ENCODE results near the gene MT1M. TPM values are rescaled to one million over a fixed set of nuclear protein-coding genes. Genes with fewer than 3 reads are reported as not detected.

The MT1M gene
- total and polyA plus RNA-seq, 2 experiments from 2014 or later: 8.2 to 15.2 TPM

DNA sequence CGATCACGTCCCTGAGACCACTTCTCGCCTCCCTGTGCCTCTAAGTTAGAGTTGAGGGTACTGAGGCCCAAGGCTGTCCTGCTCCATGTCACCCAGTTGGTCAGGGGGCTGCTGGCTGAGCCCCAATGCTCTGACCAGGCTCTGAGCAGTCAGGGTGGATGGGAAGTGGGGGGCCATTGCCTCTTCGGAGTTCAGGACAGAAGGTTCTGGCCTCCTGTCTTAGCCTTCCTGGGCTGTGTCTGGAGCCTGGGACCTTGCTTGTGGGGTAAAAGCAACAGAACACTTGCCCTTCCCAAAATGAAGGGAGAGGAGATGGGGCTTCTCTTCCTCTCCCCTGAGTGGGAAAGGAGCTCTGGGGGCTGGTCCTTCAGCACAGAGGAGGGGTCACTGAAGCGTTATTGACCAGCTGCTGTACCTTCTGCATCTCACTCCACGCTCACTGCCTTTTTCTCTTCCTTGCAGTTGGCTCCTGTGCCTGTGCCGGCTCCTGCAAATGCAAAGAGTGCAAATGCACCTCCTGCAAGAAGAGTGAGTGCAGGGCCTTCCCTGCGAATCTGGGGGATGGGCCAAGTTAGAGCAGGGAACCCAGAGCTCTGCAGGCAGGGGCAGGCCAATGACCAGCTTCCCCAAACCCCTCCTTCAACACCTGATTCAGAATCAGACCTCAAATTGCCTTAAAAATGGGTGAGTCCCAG lies 50.4 kb downstream of the MT1M start:
- Histone ChIP-seq H3K4me3 (peak overlapping the region; percentile 79), H3K9me3 (ENCODE audit: low read depth) (no peaks in the 10 kb centered on the region), H3F3A (ENCODE audit: insufficient read depth) (no peaks in the 10 kb centered on the region; the same call in 1 of the 2 replicates), H3K36me3 (ENCODE audit: low read depth) (no peaks in the 10 kb centered on the region), H3K27me3 (replicated peaks; ENCODE audit: insufficient read depth) (no peaks in the 10 kb centered on the region), H3K27ac (0 out of 2 replicates have a peak overlapping the region, but pooled peaks have one; percentile 4), H3K9me2 (ENCODE audit: insufficient read depth) (no peaks in the 10 kb centered on the region), H3K79me2 (ENCODE audit: insufficient read depth) (no peaks in the 10 kb centered on the region), H2AFZ (peak overlapping the region; percentile 78), H4K20me1 (ENCODE audit: insufficient read depth) (no peaks in the 10 kb centered on the region), H3K4me1 (ENCODE audit: insufficient read depth) (peaks cover 14% of the 10 kb centered on the region; the same call in 1 of the 2 replicates), H3K9ac (peak overlapping the region; percentile 76), H3K4me2 (ENCODE audit: unreplicated experiment) (peak overlapping the region; percentile 80)
- TF ChIP-seq EZH2 (IDR thresholded peaks at IDR 0.05; ENCODE audit: insufficient read depth, poor library complexity, severe bottlenecking) (no peak), EZH2phosphoT487 (IDR thresholded peaks at IDR 0.05; ENCODE audit: insufficient read depth, low read depth) (no peak)
- WGBS, 2 experiments (ENCODE audit: low coverage in 1 of 2, low lambda C conversion rate in 2 of 2, missing lambda C conversion rate in 2 of 2): 6 to 9% methylated on average over 8 of the region's 8 CpGs
- peak; percentile 28 for DNase-seq
- in situ Hi-C loops (cut with MboI): no loop called here

Other genes with a start within 250 kb of the MT1M start
- 205 and 212 TPM in 2 replicates for gene AMFR, start 207.1 kb upstream of the MT1M start, total RNA-seq (2014; rRNA removed; shearing (Covaris generic))
- gene AMFR, start 207.1 kb upstream of the MT1M start, polyA plus RNA-seq (2016; fragmentation: Nextera tagmentation; extraction: Ambion mirVana): 26.6 and 27.3 TPM in 2 replicates
- gene NUDT21, start 181.3 kb upstream of the MT1M start, total RNA-seq (2014; rRNA removed; shearing (Covaris generic)): 57.0 and 76.8 TPM in 2 replicates
- gene NUDT21, start 181.3 kb upstream of the MT1M start, polyA plus RNA-seq (2016; fragmentation: Nextera tagmentation; extraction: Ambion mirVana): 47.8 and 49.6 TPM in 2 replicates
- 59.1 and 70.8 TPM in 2 replicates for gene OGFOD1, start 181.1 kb upstream of the MT1M start, total RNA-seq (2014; rRNA removed; shearing (Covaris generic))
- gene OGFOD1, start 181.1 kb upstream of the MT1M start, polyA plus RNA-seq (2016; fragmentation: Nextera tagmentation; extraction: Ambion mirVana): 97.6 and 101 TPM in 2 replicates
- gene BBS2, start 112.6 kb upstream of the MT1M start, total RNA-seq (2014; rRNA removed; shearing (Covaris generic)): 45.4 and 72.3 TPM in 2 replicates
- gene BBS2, start 112.6 kb upstream of the MT1M start, polyA plus RNA-seq (2016; fragmentation: Nextera tagmentation; extraction: Ambion mirVana): 66.2 and 73.1 TPM in 2 replicates
- gene MT4, start 67.6 kb upstream of the MT1M start, total RNA-seq (2014; rRNA removed; shearing (Covaris generic)): not detected in 2 replicates
- not detected in 2 replicates for gene MT4, start 67.6 kb upstream of the MT1M start, polyA plus RNA-seq (2016; fragmentation: Nextera tagmentation; extraction: Ambion mirVana)
- gene MT3, start 43.1 kb upstream of the MT1M start, total RNA-seq (2014; rRNA removed; shearing (Covaris generic)): not detected in 2 replicates
- gene MT3, start 43.1 kb upstream of the MT1M start, polyA plus RNA-seq (2016; fragmentation: Nextera tagmentation; extraction: Ambion mirVana): not detected in 2 replicates
- 109 and 211 TPM in 2 replicates for gene MT2A, start 24.1 kb upstream of the MT1M start, total RNA-seq (2014; rRNA removed; shearing (Covaris generic))
- 3,414 and 3,441 TPM in 2 replicates for gene MT2A, start 24.1 kb upstream of the MT1M start, polyA plus RNA-seq (2016; fragmentation: Nextera tagmentation; extraction: Ambion mirVana)
- gene MT1E, start 6.9 kb upstream of the MT1M start, total RNA-seq (2014; rRNA removed; shearing (Covaris generic)): 178 TPM in 2 replicates
- 329 and 352 TPM in 2 replicates for gene MT1E, start 6.9 kb upstream of the MT1M start, polyA plus RNA-seq (2016; fragmentation: Nextera tagmentation; extraction: Ambion mirVana)
- not detected in 2 replicates for gene MT1A, start 6.0 kb downstream of the MT1M start, total RNA-seq (2014; rRNA removed; shearing (Covaris generic))
- gene MT1A, start 6.0 kb downstream of the MT1M start, polyA plus RNA-seq (2016; fragmentation: Nextera tagmentation; extraction: Ambion mirVana): 2.3 and 3.3 TPM in 2 replicates
- not detected in 2 replicates for gene MT1B, start 19.2 kb downstream of the MT1M start, total RNA-seq (2014; rRNA removed; shearing (Covaris generic))
- gene MT1B, start 19.2 kb downstream of the MT1M start, polyA plus RNA-seq (2016; fragmentation: Nextera tagmentation; extraction: Ambion mirVana): not detected in 2 replicates
- 1.1 TPM in 1 of 2 replicates, not detected in the other for gene MT1F, start 25.3 kb downstream of the MT1M start, total RNA-seq (2014; rRNA removed; shearing (Covaris generic))
- 4.5 and 5.4 TPM in 2 replicates for gene MT1F, start 25.3 kb downstream of the MT1M start, polyA plus RNA-seq (2016; fragmentation: Nextera tagmentation; extraction: Ambion mirVana)
- not detected in 2 replicates for gene MT1G, start 35.4 kb downstream of the MT1M start, total RNA-seq (2014; rRNA removed; shearing (Covaris generic))
- gene MT1G, start 35.4 kb downstream of the MT1M start, polyA plus RNA-seq (2016; fragmentation: Nextera tagmentation; extraction: Ambion mirVana): 3.3 and 4.4 TPM in 2 replicates
- gene MT1H, start 37.2 kb downstream of the MT1M start, total RNA-seq (2014; rRNA removed; shearing (Covaris generic)): not detected in 2 replicates
- not detected in 2 replicates for gene MT1H, start 37.2 kb downstream of the MT1M start, polyA plus RNA-seq (2016; fragmentation: Nextera tagmentation; extraction: Ambion mirVana)
- gene MT1X, start 49.8 kb downstream of the MT1M start, total RNA-seq (2014; rRNA removed; shearing (Covaris generic)): 26.2 and 113 TPM in 2 replicates
- 126 and 146 TPM in 2 replicates for gene MT1X, start 49.8 kb downstream of the MT1M start, polyA plus RNA-seq (2016; fragmentation: Nextera tagmentation; extraction: Ambion mirVana)
- 40.3 and 47.1 TPM in 2 replicates for gene NUP93, start 97.5 kb downstream of the MT1M start, total RNA-seq (2014; rRNA removed; shearing (Covaris generic))
- gene NUP93, start 97.5 kb downstream of the MT1M start, polyA plus RNA-seq (2016; fragmentation: Nextera tagmentation; extraction: Ambion mirVana): 49.6 and 51.2 TPM in 2 replicates
- not detected in 2 replicates for gene SLC12A3, start 232.5 kb downstream of the MT1M start, total RNA-seq (2014; rRNA removed; shearing (Covaris generic))
- gene SLC12A3, start 232.5 kb downstream of the MT1M start, polyA plus RNA-seq (2016; fragmentation: Nextera tagmentation; extraction: Ambion mirVana): not detected in 2 replicates